GM18505 (cell line): ENCODE data around the gene BOC.

Source experiments
- ATAC-seq: cut with Tn5 transposase; IDR thresholded peaks from one replicate; pipeline ENCODE4 v1.9.1; 2021; ENCODE audit not compliant: unreplicated experiment
- POLR2A ChIP-seq: IDR thresholded peaks from 4 replicates; pipeline ENCODE4 v1.6.1; 2011; ENCODE audit warnings: borderline replicate concordance; ENCODE audit not compliant: insufficient read depth, insufficient read length; ENCODE audit errors: extremely low read depth

Gene BOC

GRCh38 chr3:113222451-113223086 is 11.2 kb downstream of the BOC start:
- no peak for ATAC-seq
- no peak for TF ChIP-seq POLR2A

GRCh38 chr3:113223475-113224281 is 12.3 kb downstream of the BOC start:
- ATAC-seq: no peak
- TF ChIP-seq POLR2A: no peak

DNA sequence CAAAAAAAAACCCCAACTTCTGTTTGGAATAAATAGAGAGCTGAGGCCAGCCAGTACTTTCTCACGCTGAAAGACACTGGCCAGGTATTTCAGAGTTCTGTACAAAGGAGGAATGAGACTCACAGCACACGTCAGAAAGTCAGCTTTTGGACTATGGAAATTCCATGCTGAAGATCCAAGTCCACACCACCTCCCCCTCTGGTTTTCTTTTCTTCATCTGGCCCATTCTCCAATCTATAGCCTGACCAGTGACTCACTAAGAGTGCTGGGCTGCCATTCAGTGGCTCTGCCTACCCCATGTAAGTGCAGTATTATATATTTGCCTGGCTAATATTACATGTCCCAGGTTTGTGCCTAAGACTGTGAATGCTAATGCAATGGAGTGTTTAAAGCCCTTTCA is 13.9 kb downstream of the BOC start:
- TF ChIP-seq POLR2A: no peak

DNA sequence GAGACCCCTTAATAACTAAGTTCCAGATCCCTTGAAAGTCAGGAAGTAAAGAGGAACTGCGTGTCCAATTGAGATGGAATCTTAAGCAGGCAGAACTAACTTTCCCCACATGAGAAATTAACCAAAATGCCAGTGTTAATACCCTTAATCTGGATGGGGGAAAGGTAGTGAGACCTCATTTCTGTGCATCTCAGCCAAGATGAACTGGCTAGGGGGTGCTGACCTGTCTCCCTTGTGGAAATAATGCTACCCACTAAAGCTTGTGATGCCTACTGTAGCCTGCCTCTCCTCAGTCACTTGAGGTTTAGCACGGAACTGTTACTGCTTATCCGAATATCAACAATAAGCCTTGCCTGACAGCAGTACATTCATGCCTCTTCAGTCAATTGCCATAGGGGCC is 15.1 kb downstream of the BOC start:
- ATAC-seq: no peak
- TF ChIP-seq POLR2A: no peak

More for the DNA sequence above, 13.9 kb downstream of the BOC start:
- no peak for ATAC-seq

DNA sequence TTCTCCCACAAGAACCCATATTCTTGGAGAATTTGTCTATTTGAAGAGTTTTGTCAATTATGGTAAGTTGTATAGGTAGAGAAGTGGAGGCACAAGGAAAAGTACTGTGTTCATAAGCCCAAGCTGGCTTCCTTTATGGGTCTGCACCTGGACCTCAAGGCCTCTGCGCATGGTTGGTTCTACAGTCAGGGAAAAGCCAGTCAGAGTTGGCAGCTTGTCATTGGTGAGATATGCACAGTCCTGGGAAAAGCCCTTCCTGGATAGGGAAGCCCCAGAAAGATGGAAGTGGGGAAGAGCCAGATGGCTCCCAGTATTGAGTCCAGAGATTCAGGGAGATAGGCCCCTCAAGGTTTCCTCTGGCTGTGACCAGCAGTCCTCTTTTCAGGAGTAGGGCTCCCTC is 15.8 kb downstream of the BOC start:
- ATAC-seq: no peak
- TF ChIP-seq POLR2A: no peak

- no peak for ATAC-seq
- no peak for TF ChIP-seq POLR2A
These were observed 17.3 kb downstream of the BOC start for GRCh38 chr3:113228498-113229286.

- no peak for TF ChIP-seq POLR2A
- no peak for ATAC-seq
These were observed 20.0 kb downstream of the BOC start for GRCh38 chr3:113231391-113231790.

DNA sequence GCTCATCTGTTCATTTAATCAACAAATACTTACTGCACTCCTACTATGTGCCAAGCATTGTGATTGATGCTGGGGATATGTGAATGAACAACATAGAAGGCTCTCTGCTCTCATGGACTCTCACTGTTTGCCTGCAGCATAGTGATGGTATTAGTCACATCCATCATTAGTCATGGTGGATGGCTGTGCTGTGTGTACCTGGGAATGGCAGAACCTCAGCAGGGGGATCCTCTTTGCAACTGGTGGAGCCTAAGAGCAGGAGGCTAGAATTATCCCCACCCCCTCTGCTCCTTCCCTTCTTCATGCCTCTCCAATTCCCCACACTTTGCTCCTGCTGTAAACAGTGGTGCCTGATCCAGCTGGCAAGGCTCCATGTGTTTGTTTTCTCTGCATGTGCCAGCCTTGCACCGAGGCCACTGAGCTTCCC is 20.5 kb downstream of the BOC start:
- TF ChIP-seq POLR2A: no peak
- ATAC-seq: no peak

DNA sequence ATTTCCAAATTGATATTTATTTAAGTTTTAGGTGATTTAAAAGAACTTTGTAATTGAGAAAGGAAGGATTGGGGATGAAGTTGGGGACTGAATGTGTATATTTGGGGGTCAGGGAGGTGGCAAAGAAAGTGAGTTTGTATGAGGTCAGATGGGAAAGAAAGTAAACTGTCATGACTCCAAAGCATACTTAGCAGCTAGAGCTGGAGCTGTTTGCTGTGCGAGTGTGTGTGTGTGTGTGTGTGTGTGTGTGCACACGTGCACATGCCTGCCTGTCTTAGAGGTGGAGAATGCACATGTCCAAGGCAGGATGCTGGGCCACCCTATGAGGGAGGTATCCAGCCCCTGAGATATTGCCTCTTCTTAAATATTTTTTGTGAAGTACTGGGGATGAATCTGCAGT is 21.0 kb downstream of the BOC start:
- no peak for TF ChIP-seq POLR2A
- ATAC-seq: no peak

DNA sequence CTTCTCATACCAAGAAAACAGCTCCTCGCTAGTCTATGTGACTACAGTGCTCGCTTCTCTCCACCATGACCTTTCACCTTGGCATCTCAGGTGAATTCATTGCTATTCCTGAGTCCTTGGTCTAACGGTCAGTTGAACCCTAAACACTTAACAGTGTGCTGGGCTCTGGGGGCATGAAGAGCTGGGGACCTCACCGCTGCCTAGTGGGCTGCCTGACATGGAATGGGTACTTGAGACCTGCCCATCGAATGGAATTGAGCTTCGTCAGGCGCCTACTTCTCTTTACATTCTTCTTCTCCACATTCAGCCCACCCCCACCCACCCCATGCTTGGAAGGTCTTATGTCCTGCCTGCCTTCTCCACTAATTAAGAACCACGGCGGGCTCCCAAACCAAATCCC is 22.1 kb downstream of the BOC start:
- no peak for TF ChIP-seq POLR2A
- no peak for ATAC-seq

- no peak for ATAC-seq
- no peak for TF ChIP-seq POLR2A
These were observed 22.7 kb downstream of the BOC start for GRCh38 chr3:113234028-113234427.

DNA sequence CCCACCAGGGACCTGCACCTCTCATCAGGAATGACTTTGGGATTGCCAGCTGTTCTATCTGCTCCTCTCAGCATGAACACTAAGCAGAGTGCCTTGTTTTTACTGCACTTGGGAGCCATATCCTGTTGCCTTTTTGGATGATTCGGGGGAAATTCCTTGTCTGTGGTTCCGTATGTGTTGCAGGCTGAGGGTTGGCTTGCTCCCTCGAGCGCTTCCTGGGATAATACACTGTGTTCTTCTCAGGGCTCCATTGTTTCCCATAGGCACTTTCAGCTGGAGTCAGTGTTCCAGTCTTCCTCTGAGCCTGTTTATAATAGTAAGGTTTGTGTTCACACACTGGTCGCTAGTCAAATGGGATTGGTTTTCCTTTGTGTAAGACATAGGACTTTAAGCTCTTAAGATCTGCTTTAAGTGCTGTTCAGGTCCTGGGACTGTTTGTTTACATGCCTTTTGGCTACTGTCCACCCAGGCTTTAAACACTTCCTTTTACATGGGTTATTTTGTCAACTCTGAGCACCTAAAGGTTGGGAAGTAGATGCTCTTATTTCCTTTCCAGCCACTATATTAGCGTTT is 23.4 kb downstream of the BOC start:
- ATAC-seq: no peak
- TF ChIP-seq POLR2A: no peak

- no peak for ATAC-seq
- TF ChIP-seq POLR2A: no peak
These were observed 27.1 kb downstream of the BOC start for GRCh38 chr3:113238503-113238902.
